Measurements from ENCODE around the gene GEMIN5.

GEMIN5 gene

GRCh38 chr5:154885439-154885838 lies 52.6 kb downstream of the GEMIN5 start:
- no peak overlapping the region for H3K4me2 ChIP-seq
- no peak overlapping the region for H2AFZ ChIP-seq (ENCODE audit: low read depth)
- H3K27me3 ChIP-seq (ENCODE audit: insufficient read depth, low read depth): no peaks in the 10 kb centered on the region
- no peaks in the 10 kb centered on the region for H3K4me1 ChIP-seq (ENCODE audit: low read depth, poor library complexity, severe bottlenecking)
- no peak for TF ChIP-seq CTCF (conservative IDR thresholded peaks at IDR 0.05; ENCODE audit: low read depth, low read length)
- no peaks in the 10 kb centered on the region for H4K20me1 ChIP-seq (ENCODE audit: insufficient read depth)
- H3K79me2 ChIP-seq (ENCODE audit: insufficient read depth, low read depth): no peaks in the 10 kb centered on the region
- no peak overlapping the region for H3K9ac ChIP-seq
- no peaks in the 10 kb centered on the region for H3K36me3 ChIP-seq (ENCODE audit: insufficient read depth)
- no peak overlapping the region for H3K4me3 ChIP-seq (IDR thresholded peaks at IDR 0.05; ENCODE audit: insufficient read depth, low read depth, low read length)
- no peak overlapping the region for H3K27ac ChIP-seq

GRCh38 chr5:154884424-154884823 lies 53.6 kb downstream of the GEMIN5 start:
- Histone ChIP-seq H3K79me2 (ENCODE audit: insufficient read depth, low read depth) (no peaks in the 10 kb centered on the region), H3K9ac (no peak overlapping the region), H3K36me3 (ENCODE audit: insufficient read depth) (no peaks in the 10 kb centered on the region), H4K20me1 (ENCODE audit: insufficient read depth) (no peaks in the 10 kb centered on the region), H3K27ac (no peak overlapping the region), H3K4me1 (ENCODE audit: low read depth, poor library complexity, severe bottlenecking) (no peaks in the 10 kb centered on the region), H2AFZ (ENCODE audit: low read depth) (no peak overlapping the region), H3K4me3 (IDR thresholded peaks at IDR 0.05; ENCODE audit: insufficient read depth, low read depth, low read length) (no peak overlapping the region), H3K27me3 (ENCODE audit: insufficient read depth, low read depth) (no peaks in the 10 kb centered on the region), H3K4me2 (no peak overlapping the region)
- no peak for TF ChIP-seq CTCF (conservative IDR thresholded peaks at IDR 0.05; ENCODE audit: low read depth, low read length)

GRCh38 chr5:154881986-154882385 lies 56.0 kb downstream of the GEMIN5 start:
- H2AFZ ChIP-seq (ENCODE audit: low read depth): no peak overlapping the region
- H3K4me3 ChIP-seq (IDR thresholded peaks at IDR 0.05; ENCODE audit: insufficient read depth, low read depth, low read length): no peak overlapping the region
- TF ChIP-seq CTCF (conservative IDR thresholded peaks at IDR 0.05; ENCODE audit: low read depth, low read length): no peak
- no peak overlapping the region for H3K4me2 ChIP-seq
- no peaks in the 10 kb centered on the region for H3K27me3 ChIP-seq (ENCODE audit: insufficient read depth, low read depth)
- H3K79me2 ChIP-seq (ENCODE audit: insufficient read depth, low read depth): no peaks in the 10 kb centered on the region
- no peaks in the 10 kb centered on the region for H3K36me3 ChIP-seq (ENCODE audit: insufficient read depth)
- no peaks in the 10 kb centered on the region for H4K20me1 ChIP-seq (ENCODE audit: insufficient read depth)
- no peaks in the 10 kb centered on the region for H3K4me1 ChIP-seq (ENCODE audit: low read depth, poor library complexity, severe bottlenecking)
- no peak overlapping the region for H3K27ac ChIP-seq
- no peak overlapping the region for H3K9ac ChIP-seq

- Histone ChIP-seq H3K79me2 (ENCODE audit: insufficient read depth, low read depth) (no peaks in the 10 kb centered on the region), H3K27me3 (ENCODE audit: insufficient read depth, low read depth) (no peaks in the 10 kb centered on the region), H2AFZ (ENCODE audit: low read depth) (no peak overlapping the region), H3K4me2 (no peak overlapping the region), H3K4me1 (ENCODE audit: low read depth, poor library complexity, severe bottlenecking) (no peaks in the 10 kb centered on the region), H3K27ac (no peak overlapping the region), H3K9ac (no peak overlapping the region), H3K4me3 (IDR thresholded peaks at IDR 0.05; ENCODE audit: insufficient read depth, low read depth, low read length) (no peak overlapping the region), H3K36me3 (ENCODE audit: insufficient read depth) (no peaks in the 10 kb centered on the region; the same call in 1 of the 2 replicates), H4K20me1 (ENCODE audit: insufficient read depth) (no peaks in the 10 kb centered on the region)
- TF ChIP-seq CTCF (conservative IDR thresholded peaks at IDR 0.05; ENCODE audit: low read depth, low read length): no peak
Measured at GRCh38 chr5:154878642-154879335, 59.2 kb downstream of the GEMIN5 start.

All from KMS-11 (cell line).